ENCODE results near the gene LILRA1.
"Not testable (repeated sequence)": the region's sequence is repeated elsewhere in the genome, so short reads cannot be mapped to it uniquely, and the experiment has no call there.

The LILRA1 gene

DNA sequence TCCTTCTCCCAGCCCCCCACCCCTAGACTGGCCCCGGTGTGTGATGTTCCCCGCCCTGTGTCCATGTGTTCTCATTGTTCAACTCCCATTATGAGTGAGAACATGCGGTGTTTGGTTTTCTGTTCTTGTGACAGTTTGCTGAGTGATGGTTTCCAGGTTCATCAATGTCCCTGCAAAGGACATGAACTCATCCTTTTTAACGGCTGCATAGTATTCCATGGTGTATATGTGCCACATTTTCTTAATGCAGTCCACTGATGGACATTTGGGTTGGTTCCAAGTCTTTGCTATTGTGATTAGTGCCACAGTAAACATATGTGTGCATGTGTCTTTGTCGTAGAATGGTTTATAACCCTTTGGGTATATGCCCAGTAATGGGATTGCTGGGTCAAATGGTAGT lies 15.2 kb upstream of the LILRA1 start:
- DNase-seq, result not testable (repeated sequence)

DNA sequence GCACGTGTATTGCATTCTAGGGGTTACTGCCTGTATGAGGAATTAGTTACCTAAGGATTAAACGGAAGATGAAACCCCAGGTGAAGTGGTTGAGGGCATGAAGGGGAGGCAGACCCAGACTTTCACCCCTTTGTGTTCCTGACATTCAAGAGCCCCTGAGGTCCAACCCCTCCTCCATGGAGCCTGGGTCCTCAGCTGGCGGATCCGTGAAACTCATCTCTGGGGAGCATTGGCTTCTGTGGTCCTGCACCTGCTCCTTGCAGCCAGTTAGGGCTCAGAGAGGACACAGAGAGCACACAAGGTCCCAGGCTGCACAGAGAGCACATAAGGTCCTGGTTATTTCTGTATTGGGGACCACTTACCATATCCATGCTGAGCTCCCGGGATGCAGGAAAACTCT lies 7.0 kb upstream of the LILRA1 start:
- no peak for DNase-seq

DNA sequence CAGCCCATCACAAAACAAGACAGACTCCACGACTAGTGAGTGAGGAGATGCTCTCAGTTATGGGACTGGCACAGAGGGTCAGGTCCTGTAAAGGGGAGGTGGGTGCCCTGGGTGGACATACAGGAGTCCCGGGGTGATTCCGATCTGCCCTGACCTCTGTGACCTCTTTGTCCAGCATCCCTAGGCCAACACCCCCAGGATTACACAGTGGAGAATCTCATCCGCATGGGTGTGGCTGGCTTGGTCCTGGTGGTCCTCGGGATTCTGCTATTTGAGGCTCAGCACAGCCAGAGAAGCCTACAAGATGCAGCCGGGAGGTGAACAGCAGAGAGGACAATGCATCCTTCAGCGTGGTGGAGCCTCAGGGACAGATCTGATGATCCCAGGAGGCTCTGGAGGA lies 6.4 kb upstream of the LILRA1 start:
- DNase-seq, result no peak

DNA sequence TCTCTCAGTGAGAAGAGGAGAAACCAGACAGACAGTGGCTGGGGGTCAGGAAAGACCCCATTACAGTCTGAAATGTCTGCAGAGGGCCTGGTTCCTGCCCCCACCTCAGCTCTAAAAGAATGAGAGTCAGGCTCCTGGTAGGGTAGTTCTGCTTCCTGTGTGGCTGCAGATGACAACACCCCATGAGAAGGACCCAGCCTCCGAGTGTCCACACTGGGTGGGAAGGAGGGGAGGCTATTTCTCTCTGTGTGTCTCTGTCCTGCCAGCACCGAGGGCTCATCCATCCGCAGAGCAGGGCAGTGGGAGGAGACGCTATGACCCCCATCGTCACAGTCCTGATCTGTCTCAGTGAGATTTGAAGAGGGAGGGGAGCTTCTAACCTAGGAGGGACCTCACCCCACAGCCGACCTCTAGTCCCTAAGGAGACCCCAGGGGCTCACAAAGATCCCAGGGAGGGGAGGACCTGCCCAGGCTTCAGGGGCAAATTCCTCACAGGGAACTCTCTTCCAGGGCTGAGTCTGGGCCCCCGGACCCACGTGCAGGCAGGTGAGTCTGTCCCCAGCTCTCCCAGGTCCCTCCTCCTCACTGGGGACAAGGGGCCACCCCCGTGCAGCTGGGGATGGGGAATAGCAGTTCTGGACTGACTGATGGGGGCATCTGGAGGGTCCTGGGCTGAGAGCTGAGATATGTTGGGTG lies 647 bp downstream of the LILRA1 start:
- DNase-seq, result not testable (repeated sequence)

DNA sequence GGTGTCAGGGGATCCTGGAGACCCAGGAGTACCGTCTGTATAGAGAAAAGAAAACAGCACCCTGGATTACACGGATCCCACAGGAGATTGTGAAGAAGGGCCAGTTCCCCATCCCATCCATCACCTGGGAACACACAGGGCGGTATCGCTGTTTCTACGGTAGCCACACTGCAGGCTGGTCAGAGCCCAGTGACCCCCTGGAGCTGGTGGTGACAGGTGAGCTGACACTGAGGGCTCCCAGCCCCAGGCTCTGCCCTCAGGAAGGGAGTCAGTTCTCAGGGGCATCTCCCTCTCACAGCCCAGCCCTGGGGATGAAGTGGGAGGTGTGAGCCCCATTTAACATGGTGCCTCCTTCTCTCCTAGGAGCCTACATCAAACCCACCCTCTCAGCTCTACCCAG lies 1.3 kb downstream of the LILRA1 start:
- no peak for DNase-seq

DNA sequence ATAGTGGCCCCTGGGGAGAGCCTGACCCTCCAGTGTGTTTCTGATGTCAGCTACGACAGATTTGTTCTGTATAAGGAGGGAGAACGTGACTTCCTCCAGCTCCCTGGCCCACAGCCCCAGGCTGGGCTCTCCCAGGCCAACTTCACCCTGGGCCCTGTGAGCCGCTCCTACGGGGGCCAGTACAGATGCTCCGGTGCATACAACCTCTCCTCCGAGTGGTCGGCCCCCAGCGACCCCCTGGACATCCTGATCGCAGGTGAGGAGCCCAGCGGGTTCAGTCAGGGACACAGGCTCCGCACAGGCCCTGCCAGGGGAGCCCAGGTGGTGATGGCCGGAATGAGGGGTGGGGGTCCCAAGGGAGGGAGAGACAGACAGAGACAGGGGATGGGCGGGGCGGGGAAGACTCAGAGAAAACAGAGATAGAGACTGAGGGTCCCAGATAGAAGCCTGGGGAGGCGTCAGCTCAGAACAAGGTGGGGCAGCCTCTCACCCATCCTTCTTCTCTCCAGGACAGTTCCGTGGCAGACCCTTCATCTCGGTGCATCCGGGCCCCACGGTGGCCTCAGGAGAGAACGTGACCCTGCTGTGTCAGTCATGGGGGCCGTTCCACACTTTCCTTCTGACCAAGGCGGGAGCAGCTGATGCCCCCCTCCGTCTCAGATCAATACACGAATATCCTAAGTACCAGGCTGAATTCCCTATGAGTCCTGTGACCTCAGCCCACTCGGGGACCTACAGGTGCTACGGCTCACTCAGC lies 2.4 kb downstream of the LILRA1 start:
- not testable (repeated sequence) for DNase-seq

DNA sequence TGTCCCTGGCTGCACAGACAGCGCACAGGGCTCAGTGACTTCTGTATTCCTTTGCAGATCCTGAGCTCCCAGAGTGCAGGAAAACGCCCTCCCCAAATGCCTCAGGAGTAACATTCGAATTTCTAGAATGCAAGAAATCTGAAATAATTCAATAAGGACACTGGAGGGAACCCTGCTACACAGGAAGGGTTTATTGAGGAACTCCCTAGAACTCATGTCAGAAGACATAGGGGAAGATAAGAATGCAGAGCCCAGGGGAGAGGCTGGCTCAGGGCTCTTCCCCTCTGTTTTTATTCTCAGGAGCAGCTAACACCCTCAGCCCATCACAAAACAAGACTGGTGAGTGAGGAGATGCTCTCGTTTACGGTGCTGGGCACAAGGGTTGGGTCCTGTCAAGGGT lies 6.8 kb downstream of the LILRA1 start:
- no peak for DNase-seq

DNA sequence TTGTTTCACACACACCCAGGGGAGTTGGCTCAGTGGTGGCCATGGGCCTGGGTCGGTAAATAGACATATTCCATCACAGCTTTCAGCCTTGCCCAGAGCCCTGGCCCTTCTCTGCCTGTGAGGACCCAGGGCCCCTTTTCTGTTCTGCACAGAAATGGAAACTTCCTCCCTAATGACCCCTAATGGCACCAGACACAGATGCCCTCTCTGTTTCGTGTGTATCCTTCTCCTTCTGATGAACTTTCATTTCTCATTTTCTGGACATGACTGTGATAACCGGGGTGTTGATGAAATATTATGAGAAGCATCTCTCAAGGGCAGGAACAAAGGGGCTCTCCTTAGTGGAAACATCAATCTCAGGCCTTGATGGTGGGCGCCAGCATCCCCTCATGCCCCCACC lies 12.8 kb downstream of the LILRA1 start:
- DNase-seq, result no peak

DNA sequence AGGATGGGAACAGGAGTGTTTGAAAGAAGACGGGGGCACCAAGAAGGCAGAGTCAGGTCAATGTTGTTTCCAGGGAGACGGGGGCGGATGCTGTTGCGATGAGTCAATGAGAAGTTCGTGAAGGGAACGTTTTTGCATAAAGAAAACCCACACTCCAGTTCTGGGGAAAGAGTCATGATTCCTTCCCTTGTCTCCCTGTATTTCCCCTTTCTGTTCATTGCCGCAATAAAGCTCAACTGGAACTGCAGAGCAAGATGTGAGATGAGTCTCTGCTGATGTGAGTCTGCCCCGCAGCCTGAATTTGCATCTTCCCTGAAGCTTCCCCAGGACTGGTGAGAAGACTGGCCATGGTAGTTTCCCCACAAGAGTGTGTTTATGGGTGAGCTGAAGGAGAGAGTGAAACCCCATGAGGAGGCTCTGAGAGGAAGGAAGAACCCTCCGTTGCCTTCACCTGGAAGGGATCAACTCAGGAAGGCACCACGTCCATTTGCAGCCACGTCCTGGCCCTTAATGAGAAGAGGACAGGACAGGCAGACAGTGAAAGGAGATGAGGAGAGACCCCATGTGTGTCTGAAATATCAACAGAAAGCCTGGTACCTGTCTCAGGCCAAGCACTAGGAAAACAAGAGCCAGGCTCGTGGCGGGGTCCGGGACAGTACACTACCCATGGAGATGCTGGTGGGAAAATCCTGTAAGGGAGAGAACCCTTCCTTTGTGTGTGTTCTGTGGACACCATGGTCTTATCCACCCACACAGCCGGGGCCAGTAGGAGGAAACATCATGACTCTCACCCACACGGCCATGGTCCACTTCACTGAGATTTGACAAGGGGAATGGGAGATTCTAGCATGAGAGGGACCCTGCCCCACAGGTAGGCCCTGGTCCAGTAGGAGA lies 13.7 kb downstream of the LILRA1 start:
- no peak for DNase-seq

DNA sequence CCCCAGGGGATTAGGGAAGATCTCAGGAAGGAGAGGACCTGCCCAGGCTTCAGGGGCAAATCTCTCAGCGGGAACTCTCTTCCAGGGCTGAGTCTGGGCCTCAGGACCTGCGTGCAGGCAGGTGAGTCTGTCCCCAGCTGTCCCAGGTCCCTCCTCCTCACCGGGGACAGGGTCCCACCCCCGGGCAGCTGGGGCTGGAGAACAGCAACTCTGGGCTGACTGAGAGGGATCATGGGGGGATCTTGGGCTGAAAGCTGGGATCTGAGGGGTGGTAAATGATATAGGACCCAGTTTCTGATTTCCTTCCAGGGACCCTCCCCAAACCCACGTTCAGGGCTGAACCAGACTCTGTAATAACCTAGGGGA lies 14.3 kb downstream of the LILRA1 start:
- no peak for DNase-seq

DNA sequence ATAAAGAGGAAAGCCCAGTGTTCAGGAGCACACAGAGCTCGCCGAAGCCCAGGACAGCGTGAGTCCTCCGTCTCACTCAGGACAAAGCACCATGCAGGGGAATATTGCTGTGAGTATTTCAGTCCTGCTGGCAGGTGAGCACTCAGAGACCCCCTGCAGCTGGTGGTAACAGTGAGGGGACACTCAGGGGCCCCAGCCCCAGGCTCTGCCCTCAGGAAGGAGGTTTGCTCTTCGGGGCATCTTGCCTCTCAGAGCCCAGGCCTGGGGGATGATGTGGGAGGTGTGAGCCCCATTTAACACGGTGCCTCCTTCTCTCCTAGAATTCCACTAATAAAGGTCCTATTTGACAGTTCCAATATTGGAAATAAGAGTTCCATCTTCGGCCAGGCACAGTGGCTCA lies 14.8 kb downstream of the LILRA1 start:
- no peak for DNase-seq

DNA sequence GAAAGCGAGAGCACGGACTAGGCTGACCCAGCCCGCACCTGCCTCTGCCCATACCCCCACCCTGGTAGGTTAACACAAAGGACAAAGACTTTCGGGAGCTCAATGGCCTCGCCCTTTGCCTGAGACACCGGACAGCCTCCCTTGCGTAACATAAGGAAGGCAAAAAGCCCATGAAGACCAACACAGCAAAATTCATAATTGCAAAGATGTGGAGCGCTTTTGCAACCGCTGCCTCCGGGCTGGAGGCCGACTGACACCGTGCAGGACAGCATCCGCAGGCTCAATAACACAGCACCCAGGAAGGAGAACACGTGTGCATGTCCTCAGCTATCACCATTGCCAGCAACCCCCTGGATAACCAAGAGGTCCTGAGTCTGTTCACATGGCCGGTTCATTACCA lies 15.4 kb downstream of the LILRA1 start:
- DNase-seq, result no peak

DNA sequence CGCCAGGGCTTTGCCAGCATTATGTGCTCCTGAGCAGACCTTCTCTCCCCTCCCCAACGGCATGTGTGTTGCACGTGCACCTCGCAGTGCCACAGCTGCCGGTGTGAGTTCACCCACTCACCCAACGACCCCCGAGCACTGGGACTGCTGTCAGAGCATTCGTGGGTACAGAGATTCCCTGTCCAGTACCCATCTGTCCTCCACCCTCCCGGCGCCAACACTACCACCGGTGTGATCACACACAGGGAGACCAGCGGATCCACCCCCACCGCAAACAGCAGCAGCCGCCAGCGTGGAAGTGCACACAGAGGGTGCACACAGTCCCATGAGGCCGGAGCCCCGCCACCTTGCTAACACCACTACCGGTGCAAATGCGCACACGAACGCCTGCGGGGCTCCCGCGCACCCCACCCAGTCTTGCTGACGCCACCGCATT lies 15.9 kb downstream of the LILRA1 start:
- no peak for DNase-seq

DNA sequence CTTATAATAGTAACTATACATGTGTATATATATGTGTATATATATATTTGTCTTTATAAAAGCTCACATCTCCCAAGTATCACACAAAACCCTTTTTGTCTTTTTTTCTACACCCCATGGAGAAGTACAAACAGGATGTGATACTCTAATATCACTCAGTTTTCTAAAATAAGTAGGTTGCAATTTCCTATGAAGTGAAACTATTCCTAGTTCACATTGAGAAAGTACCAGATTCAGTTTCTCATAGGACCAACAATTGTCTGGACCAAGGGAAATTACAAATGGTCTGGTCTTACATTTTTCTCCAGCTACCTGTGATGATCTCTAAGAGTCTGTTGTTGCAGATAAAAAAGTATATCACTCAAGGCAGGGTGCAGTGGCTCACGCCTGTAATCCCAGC lies 19.0 kb downstream of the LILRA1 start:
- no peak for DNase-seq

DNA sequence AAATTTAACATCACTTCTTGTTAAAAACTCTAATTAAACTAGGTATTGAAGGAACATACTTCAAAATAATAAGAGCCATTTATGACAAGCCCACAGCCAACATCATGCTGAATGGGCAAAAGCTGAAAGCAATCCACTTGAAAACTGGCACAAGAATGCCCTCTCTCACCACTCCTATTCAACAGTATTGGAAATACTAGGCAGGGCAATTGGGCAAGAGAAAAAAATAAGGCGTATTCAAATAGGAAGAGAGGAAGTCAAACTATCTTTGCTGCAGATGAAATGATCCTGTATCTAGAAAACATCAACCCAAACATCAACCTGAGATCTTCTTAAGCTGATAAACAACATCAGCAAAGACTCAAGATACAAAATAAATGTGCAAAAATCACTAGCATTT lies 21.3 kb downstream of the LILRA1 start:
- no peak for DNase-seq

DNA sequence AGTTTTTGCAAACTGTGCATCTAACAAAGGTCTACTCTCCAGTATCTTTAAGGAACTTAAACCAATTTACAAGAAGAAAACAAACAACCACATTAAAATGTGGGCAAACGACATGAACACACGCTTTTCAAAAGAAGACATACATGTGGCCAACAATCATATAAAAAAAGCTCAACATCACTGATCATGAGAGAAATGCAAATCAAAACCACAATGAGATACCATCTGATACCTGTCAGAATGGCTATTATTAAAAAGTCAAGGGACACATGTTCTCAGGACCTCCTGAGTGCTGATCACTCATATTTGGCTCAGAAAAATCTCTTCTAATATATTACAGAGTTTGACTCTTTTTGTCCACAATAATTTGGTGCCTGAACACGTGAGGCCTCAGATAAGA lies 22.6 kb downstream of the LILRA1 start:
- no peak for DNase-seq

DNA sequence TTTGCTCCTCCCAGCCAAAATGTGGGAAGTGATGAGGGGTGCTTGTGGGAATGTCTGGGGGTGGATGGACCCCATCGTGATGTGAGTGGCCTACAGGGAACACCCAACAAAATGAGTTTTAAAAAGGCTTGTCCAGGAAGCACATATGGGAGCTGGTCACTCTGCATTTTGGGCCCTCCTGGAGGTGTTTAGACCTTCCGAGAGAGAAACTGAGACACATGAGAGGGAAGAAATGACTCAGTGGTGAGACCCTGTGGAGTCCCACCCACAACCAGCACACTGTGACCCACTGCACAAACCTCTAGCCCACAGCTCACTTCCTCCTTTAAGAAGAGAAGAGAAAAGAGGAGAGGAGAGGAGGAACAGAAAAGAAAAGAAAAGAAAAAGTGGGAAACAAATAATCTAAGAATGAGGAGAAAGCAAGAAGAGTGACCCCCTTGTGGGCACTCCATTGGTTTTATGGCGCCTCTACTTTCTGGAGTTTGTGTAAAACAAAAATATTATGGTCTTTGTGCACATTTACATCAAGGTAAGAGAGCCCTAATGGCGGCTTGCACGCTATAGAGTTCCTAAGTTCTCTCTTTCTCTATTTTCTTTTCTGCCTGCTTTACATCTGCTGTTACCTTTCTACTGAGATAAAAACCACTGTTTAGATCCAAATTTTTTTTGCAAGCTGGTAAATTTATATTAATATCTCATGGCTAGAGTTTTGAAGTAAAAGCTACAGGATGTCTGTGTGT lies 23.6 kb downstream of the LILRA1 start:
- DNase-seq, result no peak

DNA sequence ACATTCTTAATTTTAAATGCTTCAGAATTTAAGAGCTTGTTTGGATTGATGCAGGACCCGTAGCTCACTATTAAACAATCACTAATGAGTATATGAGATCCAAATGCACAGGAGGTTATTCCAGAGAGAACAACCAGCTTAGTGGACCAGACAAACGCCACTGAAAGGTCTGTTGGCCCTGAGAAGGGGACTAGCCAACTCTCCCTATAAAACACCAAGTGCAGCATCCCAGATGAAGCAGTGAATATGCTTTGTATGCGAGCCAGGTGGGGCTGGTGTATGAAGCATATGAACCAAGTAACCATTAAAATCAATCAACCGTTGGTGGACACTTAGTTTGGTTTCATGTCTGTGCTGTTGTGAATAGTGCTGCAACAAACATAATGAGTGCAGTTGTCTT lies 27.0 kb downstream of the LILRA1 start:
- no peak for DNase-seq

DNA sequence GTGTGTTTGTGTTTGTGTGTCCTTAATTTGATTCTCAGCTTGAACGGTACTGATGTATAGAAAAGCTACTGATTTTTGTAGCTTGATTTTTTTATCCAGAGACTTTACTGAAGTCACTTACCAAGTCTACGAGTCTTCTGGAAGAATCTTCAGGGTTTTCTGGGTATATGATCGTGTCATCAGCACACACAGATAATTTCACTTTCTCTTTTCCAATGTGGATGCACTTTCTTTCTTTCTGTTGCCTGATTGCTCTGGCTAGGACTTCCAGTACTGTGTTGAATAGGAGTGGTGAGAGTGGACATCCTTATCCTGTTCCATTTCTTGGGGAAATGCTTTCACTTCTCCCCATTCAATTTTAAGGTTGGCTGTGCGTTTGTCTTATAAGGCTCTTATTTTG lies 29.0 kb downstream of the LILRA1 start:
- DNase-seq, result no peak

DNA sequence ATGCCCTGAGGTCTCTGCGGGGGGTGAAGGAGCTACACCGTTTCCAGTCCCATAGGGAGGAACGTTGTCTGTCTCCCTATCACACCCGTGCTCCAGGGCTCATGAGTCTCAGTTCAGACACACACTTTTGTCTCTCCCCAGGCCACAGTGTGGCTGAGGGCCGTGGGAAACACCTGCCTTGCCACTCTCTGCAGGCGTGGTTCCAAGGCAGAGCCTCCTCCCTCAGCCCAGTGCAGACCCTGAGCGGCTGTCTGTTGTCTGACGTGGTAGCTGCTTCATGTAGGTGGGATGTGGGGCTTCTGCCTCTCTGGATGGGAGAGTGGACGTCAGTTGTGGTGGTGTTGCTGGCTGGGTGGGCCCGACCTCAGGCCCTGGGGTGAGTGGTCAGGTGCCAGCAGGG lies 30.8 kb downstream of the LILRA1 start:
- DNase-seq, result not testable (repeated sequence)

DNA sequence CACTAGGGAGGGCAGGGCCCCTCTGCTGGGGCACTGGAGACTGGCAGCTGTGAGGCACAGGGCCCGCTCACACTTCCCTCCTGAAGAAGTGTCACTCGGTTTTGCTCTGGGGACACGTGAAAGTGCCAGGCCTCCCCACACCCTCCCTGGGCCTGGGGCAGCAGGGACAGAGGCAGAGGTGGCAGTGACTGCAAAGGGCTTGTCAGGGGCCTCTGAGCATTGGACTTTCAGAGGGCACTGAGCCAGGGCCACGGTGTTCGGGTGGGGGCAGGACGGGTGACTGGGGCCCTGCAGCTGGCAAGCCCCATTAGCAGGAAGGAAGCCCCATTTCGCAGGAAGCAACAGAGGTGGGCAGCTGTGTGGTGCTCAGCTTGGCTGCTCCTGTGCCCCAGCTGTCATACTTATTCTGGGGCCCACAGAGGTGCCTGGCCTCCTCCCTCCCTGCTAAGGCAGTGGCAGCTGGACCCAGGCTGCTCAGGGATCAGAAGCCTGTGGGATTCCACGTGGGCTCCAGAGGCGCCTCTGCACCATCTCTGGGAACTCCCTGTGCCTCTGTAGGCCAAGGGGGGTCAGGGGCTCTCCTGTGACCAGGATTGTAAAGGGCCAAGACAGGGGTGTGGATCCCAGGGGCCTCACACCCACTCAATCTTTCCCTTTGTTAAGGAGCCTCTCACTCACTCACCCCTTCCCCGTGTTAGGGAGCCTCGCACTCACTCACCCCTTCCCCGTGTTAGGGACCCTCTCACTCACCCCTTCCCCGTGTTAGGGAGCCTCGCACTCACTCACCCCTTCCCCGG lies 31.7 kb downstream of the LILRA1 start:
- DNase-seq, result not testable (repeated sequence)

DNA sequence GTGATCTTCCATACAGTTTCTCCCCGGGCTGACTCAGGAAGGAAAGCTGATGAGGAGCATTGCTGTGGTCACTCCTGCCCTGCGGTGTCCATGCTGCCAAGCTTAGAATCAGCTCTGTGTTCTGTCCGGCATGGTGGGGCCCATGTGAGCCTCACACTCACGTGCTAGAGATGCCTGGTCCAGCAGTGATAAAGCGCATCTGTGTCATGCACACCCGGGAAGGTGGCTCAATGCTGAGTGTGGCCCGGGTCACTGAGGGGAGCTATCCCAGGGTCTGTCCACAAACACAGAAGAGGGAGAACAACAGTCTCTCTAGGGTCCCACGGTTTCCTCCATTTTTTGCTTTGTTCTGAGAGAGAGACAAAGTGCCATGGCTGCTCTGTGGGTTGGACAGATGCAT lies 33.3 kb downstream of the LILRA1 start:
- DNase-seq, result no peak

Measured in NCI-H1417 treated with DMSO at 0.1 percent for 48 hours (cell line).